GM23338 (cell line): ENCODE results near the gene XCL2. TPM values are rescaled to one million over a fixed set of nuclear protein-coding genes. Genes with fewer than 3 reads are reported as not detected.

ENCODE experiments used
- ATAC-seq: fragments of 200-7000 bp; cut with Tn5 transposase; 3 replicates; pipeline ENCODE4 v1.9.1; 2020
- DNase-seq: peaks from one replicate; pipeline ENCODE4 v3.0.0-alpha.2; 2015; ENCODE audit warnings: low spot score
- H2AFZ ChIP-seq: fragments of 200-600 bp; sonication (generic); 2 replicates; pipeline ENCODE4 v1.8.0; 2016; ENCODE audit warnings: antibody characterized with exemption, mild to moderate bottlenecking, moderate library complexity
- H3F3A ChIP-seq: fragments of 200-600 bp; sonication (generic); replicated peaks from 2 replicates; pipeline ENCODE4 v1.8.0; 2017; ENCODE audit warnings: antibody characterized with exemption, mixed run types, low read depth
- H3K27ac ChIP-seq: fragments of 200-600 bp; sonication (generic); 2 replicates; pipeline ENCODE4 v1.6.1; 2016; ENCODE audit warnings: low read depth
- H3K27me3 ChIP-seq: fragments of 200-600 bp; sonication (generic); 2 replicates; pipeline ENCODE4 v1.8.0; 2016; ENCODE audit warnings: mild to moderate bottlenecking, mixed run types, moderate library complexity; ENCODE audit not compliant: insufficient read depth
- H3K36me3 ChIP-seq: fragments of 200-600 bp; sonication (generic); 2 replicates; pipeline ENCODE4 v1.8.0; 2016; ENCODE audit warnings: mild to moderate bottlenecking; ENCODE audit not compliant: insufficient read depth
- H3K4me1 ChIP-seq: fragments of 200-600 bp; sonication (generic); 2 replicates; pipeline ENCODE4 v1.8.0; 2016; ENCODE audit warnings: mild to moderate bottlenecking, moderate library complexity; ENCODE audit not compliant: insufficient read depth
- H3K4me2 ChIP-seq: fragments of 200-600 bp; sonication (generic); 2 replicates; pipeline ENCODE4 v1.7.1; 2017; ENCODE audit warnings: mixed run types
- H3K4me3 ChIP-seq: fragments of 200-600 bp; sonication (generic); 2 replicates; pipeline ENCODE4 v1.6.1; 2016; ENCODE audit warnings: mixed run types
- H3K79me2 ChIP-seq: fragments of 200-600 bp; sonication (generic); replicated peaks from 2 replicates; pipeline ENCODE4 v1.8.0; 2017; ENCODE audit warnings: mild to moderate bottlenecking; ENCODE audit not compliant: insufficient read depth
- H3K9me2 ChIP-seq: fragments of 200-600 bp; sonication (generic); 2 replicates; pipeline ENCODE4 v1.8.0; 2017; ENCODE audit not compliant: insufficient read depth
- H4K20me1 ChIP-seq: fragments of 200-600 bp; sonication (generic); replicated peaks from 2 replicates; pipeline ENCODE4 v1.8.0; 2017; ENCODE audit warnings: mild to moderate bottlenecking; ENCODE audit not compliant: insufficient read depth
- H3K27ac Mint-ChIP-seq: 2 replicates; pipeline ENCODE4 v1.8.0; 2020; ENCODE audit warnings: inconsistent platforms, mild to moderate bottlenecking, moderate library complexity, mixed read lengths
- H3K27me3 Mint-ChIP-seq: 3 replicates; pipeline ENCODE4 v1.8.0; 2022; ENCODE audit warnings: low read depth, mild to moderate bottlenecking, moderate library complexity, mixed read lengths, inconsistent platforms; ENCODE audit not compliant: insufficient read depth, poor library complexity
- H3K36me3 Mint-ChIP-seq: 3 replicates; pipeline ENCODE4 v1.8.0; 2021; ENCODE audit warnings: low read depth, mild to moderate bottlenecking, inconsistent platforms, moderate library complexity, mixed read lengths
- H3K4me1 Mint-ChIP-seq: 3 replicates; pipeline ENCODE4 v1.8.0; 2020; ENCODE audit warnings: mild to moderate bottlenecking, inconsistent platforms, mixed read lengths
- H3K4me3 Mint-ChIP-seq: 3 replicates; pipeline ENCODE4 v1.8.0; 2021; ENCODE audit warnings: moderate library complexity, mild to moderate bottlenecking, inconsistent platforms, mixed read lengths
- H3K9me3 Mint-ChIP-seq: 3 replicates; pipeline ENCODE4 v1.8.0; 2020; ENCODE audit warnings: moderate library complexity, mild to moderate bottlenecking, inconsistent platforms, mixed read lengths
- CREB1 ChIP-seq: fragments of 250-450 bp; sonication (Bioruptor Pico); IDR thresholded peaks from 2 replicates; pipeline ENCODE4 v1.5.0; 2020; ENCODE audit warnings: low read depth, mild to moderate bottlenecking, moderate library complexity
- EZH2 ChIP-seq: fragments of 200-600 bp; sonication (generic); IDR thresholded peaks from one replicate; pipeline ENCODE4 v1.8.0; 2017; ENCODE audit warnings: antibody characterized with exemption, mild to moderate bottlenecking, low read depth; ENCODE audit not compliant: unreplicated experiment
- EZH2phosphoT487 ChIP-seq: fragments of 200-600 bp; sonication (generic); IDR thresholded peaks from one replicate; pipeline ENCODE4 v1.8.1; 2018; ENCODE audit warnings: antibody characterized with exemption; ENCODE audit not compliant: unreplicated experiment
- JUNB ChIP-seq: IDR thresholded peaks from one replicate; pipeline ENCODE4 v1.6.1; 2016; ENCODE audit warnings: antibody characterized with exemption; ENCODE audit not compliant: unreplicated experiment
- NANOG ChIP-seq: IDR thresholded peaks from 2 replicates; pipeline ENCODE4 v1.6.1; 2016; ENCODE audit warnings: antibody characterized with exemption, borderline replicate concordance
- STAT1 ChIP-seq: IDR thresholded peaks from one replicate; pipeline ENCODE4 v1.6.1; 2016; ENCODE audit warnings: antibody characterized with exemption; ENCODE audit not compliant: unreplicated experiment
- ZNF114 ChIP-seq: fragments of 250-450 bp; sonication (Bioruptor Pico); IDR thresholded peaks from 2 replicates; pipeline ENCODE4 v1.5.0; 2020; ENCODE audit warnings: mild to moderate bottlenecking, moderate library complexity
- polyA plus RNA-seq: library from polyadenylated mRNA; unstranded; fragments of >200 nt; fragmentation: Nextera tagmentation; extraction: Ambion mirVana; gene quantifications from 2 replicates; pipeline ENCODE4 v1.2.1, GENCODE V29; 2016
- total RNA-seq: library from RNA; depleted of rRNA; stranded (reverse); fragments of >200 nt; shearing (Covaris generic); gene quantifications from 2 replicates; pipeline ENCODE4 v1.2.3, GENCODE V29; 2014
- TF ChIP-seq, protein P1 (sequence below), 2 experiments: fragments of 200-600 bp in 1 of 2; sonication (generic) in 1 of 2; conservative IDR thresholded peaks; 2 replicates each; pipeline versions ENCODE4 v1.5.1 to v1.6.1; 2016 to 2017; ENCODE audit warnings: antibody characterized with exemption in 2 of 2, low read depth in 2 of 2, mild to moderate bottlenecking in 2 of 2, moderate library complexity in 1 of 2

Gene XCL2
- total and polyA plus RNA-seq, 2 experiments from 2014 or later, result not detected

DNA sequence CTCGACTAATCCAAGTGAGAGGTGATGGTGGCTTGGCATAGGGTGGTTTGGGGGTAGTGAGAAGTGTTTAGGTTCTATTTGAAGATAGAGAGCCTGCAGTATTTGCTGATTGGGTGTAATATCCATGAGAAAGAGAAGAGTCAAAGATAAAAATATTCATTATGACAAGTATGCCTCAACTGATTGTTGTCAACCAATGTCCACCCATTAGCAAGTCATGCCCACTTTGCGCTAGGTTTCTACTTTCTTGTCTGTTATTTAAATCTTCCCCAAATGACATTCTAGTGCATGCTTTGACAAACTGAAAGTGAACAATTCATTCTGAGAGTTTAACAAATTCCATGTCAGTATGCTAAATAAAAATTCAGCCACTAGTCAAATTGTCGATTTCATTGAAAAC, 28.8 kb upstream of the XCL2 start:
- H2AFZ ChIP-seq, result 0 out of 2 replicates have a peak overlapping the region, but pooled peaks have one; percentile 23
- peaks cover 32% of the 10 kb centered on the region for H3K4me1 Mint-ChIP-seq
- H3F3A ChIP-seq, result no peaks in the 10 kb centered on the region
- no peak overlapping the region for H3K4me2 ChIP-seq
- no peaks in the 10 kb centered on the region for H3K36me3 Mint-ChIP-seq
- no peak overlapping the region for H3K27ac ChIP-seq
- peaks cover 2% of the 10 kb centered on the region for H3K27me3 Mint-ChIP-seq
- no peaks in the 10 kb centered on the region for H4K20me1 ChIP-seq
- H3K9me3 Mint-ChIP-seq, result no peaks in the 10 kb centered on the region; the same call in 1 of the 3 replicates
- no peak overlapping the region for H3K27ac Mint-ChIP-seq
- H3K4me1 ChIP-seq, result peaks cover 29% of the 10 kb centered on the region
- no peak overlapping the region for H3K4me3 Mint-ChIP-seq
- ATAC-seq (no peak), DNase-seq (no peak)
- H3K4me3 ChIP-seq, result no peak overlapping the region
- no peaks in the 10 kb centered on the region for H3K9me2 ChIP-seq
- H3K36me3 ChIP-seq, result no peaks in the 10 kb centered on the region
- TF ChIP-seq STAT1 (no peak), EZH2 (no peak), CREB1 (CRISPR knock-in tag) (no peak)
- TF ChIP-seq, protein P1, sequence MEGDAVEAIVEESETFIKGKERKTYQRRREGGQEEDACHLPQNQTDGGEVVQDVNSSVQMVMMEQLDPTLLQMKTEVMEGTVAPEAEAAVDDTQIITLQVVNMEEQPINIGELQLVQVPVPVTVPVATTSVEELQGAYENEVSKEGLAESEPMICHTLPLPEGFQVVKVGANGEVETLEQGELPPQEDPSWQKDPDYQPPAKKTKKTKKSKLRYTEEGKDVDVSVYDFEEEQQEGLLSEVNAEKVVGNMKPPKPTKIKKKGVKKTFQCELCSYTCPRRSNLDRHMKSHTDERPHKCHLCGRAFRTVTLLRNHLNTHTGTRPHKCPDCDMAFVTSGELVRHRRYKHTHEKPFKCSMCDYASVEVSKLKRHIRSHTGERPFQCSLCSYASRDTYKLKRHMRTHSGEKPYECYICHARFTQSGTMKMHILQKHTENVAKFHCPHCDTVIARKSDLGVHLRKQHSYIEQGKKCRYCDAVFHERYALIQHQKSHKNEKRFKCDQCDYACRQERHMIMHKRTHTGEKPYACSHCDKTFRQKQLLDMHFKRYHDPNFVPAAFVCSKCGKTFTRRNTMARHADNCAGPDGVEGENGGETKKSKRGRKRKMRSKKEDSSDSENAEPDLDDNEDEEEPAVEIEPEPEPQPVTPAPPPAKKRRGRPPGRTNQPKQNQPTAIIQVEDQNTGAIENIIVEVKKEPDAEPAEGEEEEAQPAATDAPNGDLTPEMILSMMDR (conservative IDR thresholded peaks at IDR 0.05; ENCODE audit: low read depth in 2 of 2), result no peak
- H3K79me2 ChIP-seq, result no peaks in the 10 kb centered on the region
- H3K27me3 ChIP-seq, result no peaks in the 10 kb centered on the region

DNA sequence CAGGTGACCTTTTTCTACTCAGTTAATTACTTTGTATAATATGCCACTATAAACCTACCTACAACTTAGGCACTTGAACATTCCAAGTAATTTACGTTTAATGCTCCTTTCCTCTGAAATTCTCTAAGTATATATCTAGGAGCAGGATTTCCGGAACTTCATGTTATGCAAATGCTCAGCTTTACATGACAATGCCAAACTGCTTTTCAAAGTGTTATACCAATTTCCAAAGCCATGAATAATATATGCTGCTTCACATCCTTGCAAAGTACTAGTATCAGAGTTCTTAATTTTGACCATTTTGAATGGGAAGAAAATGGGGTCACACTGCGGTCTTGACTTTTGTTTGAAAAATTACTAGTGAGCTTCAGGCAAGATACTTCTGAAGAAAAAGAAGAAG, 26.9 kb upstream of the XCL2 start:
- TF ChIP-seq CREB1 (CRISPR knock-in tag), result no peak
- peak; percentile 93 for TF ChIP-seq NANOG
- TF ChIP-seq ZNF114, result no peak

DNA sequence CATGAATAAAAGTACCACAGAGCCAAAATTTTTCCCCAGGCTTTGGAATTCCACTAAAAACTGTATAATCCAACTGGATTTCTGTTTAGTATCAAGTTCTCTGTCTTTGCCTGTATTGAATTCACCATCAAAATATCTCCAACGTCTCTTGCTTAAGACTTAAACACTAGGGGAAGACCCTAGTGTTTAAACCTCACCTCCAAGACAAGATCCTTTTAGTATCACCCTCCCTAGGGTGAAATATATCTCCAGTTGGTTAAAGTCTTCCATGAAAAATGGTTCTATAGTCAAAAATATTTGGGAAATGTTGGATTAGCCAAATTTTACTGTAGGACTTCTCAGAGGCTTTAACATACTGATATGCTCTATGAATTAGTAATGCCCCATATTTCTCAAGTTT, 24.5 kb upstream of the XCL2 start:
- H3K27me3 Mint-ChIP-seq, result peaks cover 2% of the 10 kb centered on the region
- DNase-seq, result no peak
- TF ChIP-seq NANOG (no peak), EZH2phosphoT487 (no peak), JUNB (no peak), STAT1 (no peak), ZNF114 (no peak)
- Histone ChIP-seq H3K9me2 (no peaks in the 10 kb centered on the region; the same call in 1 of the 2 replicates), H3K4me1 (peaks cover 29% of the 10 kb centered on the region), H3F3A (no peaks in the 10 kb centered on the region), H2AFZ (no peak overlapping the region), H3K79me2 (no peaks in the 10 kb centered on the region), H3K4me2 (no peak overlapping the region), H3K4me3 (no peak overlapping the region), H3K27ac (no peak overlapping the region), H4K20me1 (no peaks in the 10 kb centered on the region), H3K36me3 (no peaks in the 10 kb centered on the region), H3K27me3 (no peaks in the 10 kb centered on the region)
- H3K9me3 Mint-ChIP-seq, result no peaks in the 10 kb centered on the region; the same call in 1 of the 3 replicates
- no peaks in the 10 kb centered on the region for H3K36me3 Mint-ChIP-seq
- no peak overlapping the region for H3K4me3 Mint-ChIP-seq
- H3K27ac Mint-ChIP-seq, result no peak overlapping the region
- no peak for ATAC-seq
- peaks cover 32% of the 10 kb centered on the region for H3K4me1 Mint-ChIP-seq

More for the DNA sequence above, 26.9 kb upstream of the XCL2 start:
- no peaks in the 10 kb centered on the region for H4K20me1 ChIP-seq
- peak overlapping the region; percentile 4; the same call in 2 of the 3 replicates for H3K4me3 Mint-ChIP-seq
- peaks cover 32% of the 10 kb centered on the region for H3K4me1 Mint-ChIP-seq
- peaks cover 2% of the 10 kb centered on the region for H3K27me3 Mint-ChIP-seq
- DNase-seq (peak; percentile 42), ATAC-seq (no peak)
- H3F3A ChIP-seq, result no peaks in the 10 kb centered on the region
- H3K36me3 Mint-ChIP-seq, result no peaks in the 10 kb centered on the region
- no peaks in the 10 kb centered on the region for H3K36me3 ChIP-seq
- no peaks in the 10 kb centered on the region for H3K27me3 ChIP-seq
- H3K4me3 ChIP-seq, result 0 out of 2 replicates have a peak overlapping the region, but pooled peaks have one; percentile 1
- H2AFZ ChIP-seq, result no peak overlapping the region
- H3K9me3 Mint-ChIP-seq, result no peaks in the 10 kb centered on the region; the same call in 1 of the 3 replicates
- H3K27ac ChIP-seq, result no peak overlapping the region
- H3K4me1 ChIP-seq, result peaks cover 29% of the 10 kb centered on the region
- H3K27ac Mint-ChIP-seq, result peak overlapping the region; percentile 52
- H3K4me2 ChIP-seq, result peak overlapping the region; percentile 18
- H3K79me2 ChIP-seq, result no peaks in the 10 kb centered on the region
- no peaks in the 10 kb centered on the region for H3K9me2 ChIP-seq
